NCI-H187 (cell line): ENCODE measurements around the gene MAP3K15.

Experiments used
- DNase-seq, 2 experiments: peaks; one replicate each; lab custom pipeline; 2025; lab: John Stamatoyannopoulos, UW

The MAP3K15 gene

GRCh38 chrX:19343535-19344408, 171.5 kb downstream of the MAP3K15 start, which contains the start of gene PDHA1:
Gene PDHA1, plus strand, starts transcription at chrX:19343927. Its CDS starts 111 bp downstream, at chrX:19344038.
- DNase-seq: peak; percentile 88 to 93

- DNase-seq: no peak
These were observed 172.2 kb downstream of the MAP3K15 start for GRCh38 chrX:19343085-19343534.

GRCh38 chrX:19342331-19342906, 172.9 kb downstream of the MAP3K15 start:
- DNase-seq: no peak

- DNase-seq: peak in 1 of 2 experiments; percentile 46
These were observed 180.2 kb downstream of the MAP3K15 start for GRCh38 chrX:19334945-19335626.

GRCh38 chrX:19332983-19333382, 182.3 kb downstream of the MAP3K15 start:
- DNase-seq: no peak

- no peak for DNase-seq
These were observed 183.5 kb downstream of the MAP3K15 start for GRCh38 chrX:19331831-19332230.

GRCh38 chrX:19326567-19326966, 188.7 kb downstream of the MAP3K15 start:
- no peak for DNase-seq
